GM19043 (cell line): ENCODE measurements around the gene SFXN5.
"Not testable (repeated sequence)": the region's sequence is repeated elsewhere in the genome, so short reads cannot be mapped to it uniquely, and the experiment has no call there.

Source experiments
- ATAC-seq: cut with Tn5 transposase; IDR thresholded peaks from one replicate; pipeline ENCODE4 v1.9.1; 2021; ENCODE audit warnings: low read depth; ENCODE audit not compliant: unreplicated experiment

SFXN5 gene

DNA sequence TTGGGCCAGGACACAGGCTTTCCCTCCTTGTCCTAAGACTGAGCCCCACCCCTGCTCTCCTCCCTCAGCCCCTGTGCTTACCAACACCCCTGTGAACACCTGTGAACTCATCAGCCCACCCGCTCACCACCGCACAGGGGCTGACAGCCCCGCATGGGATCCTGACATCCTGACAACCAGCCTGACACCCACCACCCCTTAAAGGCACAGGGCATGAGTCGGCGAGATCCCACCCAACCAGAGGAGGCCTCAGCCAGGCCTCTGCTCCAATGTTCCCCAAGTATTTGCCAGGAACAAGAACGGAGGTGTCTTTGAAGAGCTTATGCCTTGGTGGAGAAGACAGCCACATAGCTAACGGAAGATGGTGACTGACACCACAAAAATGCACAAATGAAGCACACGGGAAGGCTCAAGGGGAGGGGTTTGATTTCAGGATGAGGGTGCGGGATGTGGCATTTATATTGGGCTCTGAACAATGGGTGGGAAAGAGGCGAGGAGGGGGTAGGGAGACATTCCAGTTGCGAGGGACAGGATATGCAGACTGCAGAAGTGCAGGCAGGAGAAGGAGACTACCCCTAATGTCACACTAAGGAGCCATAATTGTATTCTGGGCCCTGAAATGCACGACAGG lies 30.2 kb upstream of the SFXN5 start:
- ATAC-seq, result no peak

DNA sequence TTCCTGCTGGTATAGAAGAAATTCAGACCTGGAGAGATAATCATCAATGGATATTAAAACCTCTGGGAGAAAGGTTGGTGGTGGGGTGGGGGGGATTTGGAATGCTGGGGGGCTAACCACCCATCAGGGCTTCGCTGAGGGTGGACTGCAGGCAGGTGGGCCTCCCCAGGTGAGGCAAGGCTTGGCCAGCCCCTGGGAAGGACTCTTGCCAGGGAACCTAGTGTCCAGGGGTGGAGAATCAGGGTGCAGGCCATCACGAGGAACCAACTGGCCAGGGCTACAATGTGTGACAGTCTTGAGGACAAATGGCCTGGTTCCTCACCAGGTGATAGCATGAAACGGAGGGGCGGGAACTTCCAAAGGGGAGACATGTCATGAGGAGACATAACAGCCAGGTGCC lies 29.4 kb upstream of the SFXN5 start:
- ATAC-seq, result no peak

DNA sequence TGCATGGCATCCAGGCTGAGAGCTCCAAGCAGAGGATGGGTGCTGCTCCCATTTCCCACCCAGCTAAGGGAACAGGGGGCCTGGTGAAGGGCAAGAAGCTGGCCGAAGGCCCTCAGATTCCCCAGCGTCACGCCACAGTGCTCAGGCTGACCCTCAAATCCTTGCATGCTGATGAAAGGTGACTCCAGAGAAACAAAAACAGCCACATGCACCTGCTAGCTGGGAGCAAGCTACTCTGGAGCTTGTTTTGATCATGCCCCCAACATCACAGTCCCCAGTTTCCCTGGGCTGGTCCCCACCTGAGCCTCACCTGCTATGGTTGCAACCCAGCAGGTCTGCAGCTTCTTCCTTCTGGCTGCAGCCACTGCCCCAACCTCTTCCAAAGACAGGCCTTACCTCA lies 28.0 kb upstream of the SFXN5 start:
- ATAC-seq, result no peak

DNA sequence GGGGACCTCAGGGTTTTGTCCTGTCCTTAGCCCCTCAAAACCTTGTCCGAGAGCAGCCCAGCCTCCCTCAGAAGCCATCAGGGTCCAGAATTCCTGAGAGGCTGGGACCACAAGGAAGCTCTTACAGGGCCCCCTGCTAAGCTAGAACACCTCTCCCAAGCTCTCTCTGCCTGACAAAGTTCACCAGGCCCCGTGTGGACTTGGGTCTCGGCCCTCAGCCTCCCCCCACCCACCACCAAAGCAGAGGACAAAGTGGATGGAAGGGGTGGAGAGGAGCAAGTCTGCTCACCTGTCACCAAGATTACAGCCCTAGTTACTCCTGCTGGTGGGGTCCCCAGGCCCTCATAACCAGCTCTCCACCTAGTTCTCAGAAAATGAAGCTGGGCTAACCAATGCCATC lies 24.4 kb upstream of the SFXN5 start:
- ATAC-seq, result no peak

DNA sequence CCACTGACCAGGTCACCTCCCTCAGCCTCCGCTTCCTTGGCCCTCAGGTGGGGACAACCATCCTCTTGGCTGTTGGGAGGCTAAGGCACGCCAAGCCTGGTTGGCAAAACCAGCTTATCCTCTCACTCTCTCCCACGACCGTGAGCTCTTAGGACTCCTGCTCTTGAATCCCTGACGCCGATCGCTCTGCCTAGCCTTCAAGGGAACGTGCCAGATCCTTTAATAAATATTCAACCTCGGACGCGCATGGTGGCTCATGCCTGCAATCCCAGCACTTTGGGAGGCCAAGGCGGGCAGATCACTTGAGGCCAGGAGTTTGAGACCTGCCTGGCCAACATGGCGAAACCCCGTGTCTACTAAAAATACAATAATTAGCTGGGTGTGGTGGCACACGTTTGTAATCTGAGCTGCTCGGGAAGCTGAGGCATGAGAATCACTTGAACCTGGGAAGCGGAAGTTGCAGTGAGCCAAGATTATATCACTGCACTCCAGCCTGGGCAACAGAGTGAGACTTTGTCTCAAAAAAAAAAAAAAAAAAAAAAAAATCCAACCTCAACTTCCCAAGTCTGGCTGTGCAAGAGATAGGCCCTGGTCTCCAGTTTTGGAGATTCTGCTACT lies 22.2 kb upstream of the SFXN5 start:
- ATAC-seq, result not testable (repeated sequence)

DNA sequence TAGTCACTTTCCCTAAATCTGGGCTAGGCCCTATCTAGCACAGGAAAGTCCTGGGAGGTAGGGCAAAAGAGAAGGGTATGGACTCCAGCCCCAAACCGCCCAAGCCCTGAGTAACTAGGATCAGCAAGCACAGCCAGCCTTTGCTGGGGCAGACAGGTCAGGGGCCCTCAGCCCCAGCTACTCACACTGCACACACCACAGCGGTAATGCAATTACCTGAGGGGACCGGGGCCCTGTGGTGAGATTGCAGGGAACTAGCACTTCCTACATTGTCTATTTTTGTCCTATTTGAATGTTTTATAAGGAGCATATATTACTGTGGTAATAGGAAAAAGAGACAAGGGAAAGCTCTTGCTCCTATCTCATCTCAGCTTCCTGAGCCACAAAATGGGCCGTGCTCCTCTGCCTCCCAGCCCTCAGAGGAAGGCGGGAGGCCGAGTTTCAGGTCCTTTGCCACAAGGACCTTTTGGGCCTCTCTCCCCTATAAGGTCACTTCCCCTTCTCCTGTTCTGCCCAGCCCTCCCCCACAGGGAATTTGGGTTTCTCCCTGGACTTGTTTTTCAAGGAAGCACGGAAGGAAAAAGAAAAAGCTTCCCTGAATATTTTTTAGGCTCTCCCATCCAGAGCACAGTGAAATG lies 20.8 kb upstream of the SFXN5 start:
- ATAC-seq, result no peak

DNA sequence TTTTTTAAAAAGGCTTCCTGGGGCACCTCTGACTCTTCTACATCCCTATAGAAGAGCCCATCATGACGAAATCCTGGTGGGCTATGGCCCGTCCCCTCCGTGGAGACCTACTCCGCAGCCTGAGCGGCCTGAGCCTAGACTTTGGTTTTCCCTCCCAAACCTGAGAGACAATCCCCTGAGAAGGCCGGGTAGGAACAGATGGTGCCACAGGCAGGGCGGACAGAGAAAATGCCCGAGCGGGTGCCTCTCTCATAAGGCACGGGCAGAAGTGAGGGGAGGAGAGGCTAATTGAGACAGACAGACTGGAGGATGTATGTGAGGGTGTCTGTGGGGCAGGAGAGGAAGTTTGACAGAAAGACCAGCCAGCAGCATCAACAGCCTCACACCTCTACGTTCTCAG lies 20.2 kb upstream of the SFXN5 start:
- ATAC-seq, result no peak

DNA sequence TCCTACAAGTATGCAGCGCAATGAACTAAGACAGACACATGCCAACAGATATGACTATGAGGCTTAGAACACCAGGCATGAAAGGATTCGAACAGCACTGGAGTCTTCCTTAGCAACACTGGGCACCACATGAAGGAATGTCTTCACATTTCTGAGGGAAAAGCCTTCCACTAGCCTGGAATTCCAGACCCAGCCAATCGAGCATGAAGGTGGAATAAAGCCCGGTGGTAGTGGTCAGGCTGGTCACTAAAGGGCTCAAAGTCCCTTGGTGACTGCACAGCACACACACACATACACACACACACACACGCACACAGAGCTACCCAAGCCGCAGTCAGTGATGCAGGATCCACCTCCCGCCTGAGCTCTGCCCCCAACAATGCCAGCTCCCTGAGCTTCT lies 19.7 kb upstream of the SFXN5 start:
- no peak for ATAC-seq

DNA sequence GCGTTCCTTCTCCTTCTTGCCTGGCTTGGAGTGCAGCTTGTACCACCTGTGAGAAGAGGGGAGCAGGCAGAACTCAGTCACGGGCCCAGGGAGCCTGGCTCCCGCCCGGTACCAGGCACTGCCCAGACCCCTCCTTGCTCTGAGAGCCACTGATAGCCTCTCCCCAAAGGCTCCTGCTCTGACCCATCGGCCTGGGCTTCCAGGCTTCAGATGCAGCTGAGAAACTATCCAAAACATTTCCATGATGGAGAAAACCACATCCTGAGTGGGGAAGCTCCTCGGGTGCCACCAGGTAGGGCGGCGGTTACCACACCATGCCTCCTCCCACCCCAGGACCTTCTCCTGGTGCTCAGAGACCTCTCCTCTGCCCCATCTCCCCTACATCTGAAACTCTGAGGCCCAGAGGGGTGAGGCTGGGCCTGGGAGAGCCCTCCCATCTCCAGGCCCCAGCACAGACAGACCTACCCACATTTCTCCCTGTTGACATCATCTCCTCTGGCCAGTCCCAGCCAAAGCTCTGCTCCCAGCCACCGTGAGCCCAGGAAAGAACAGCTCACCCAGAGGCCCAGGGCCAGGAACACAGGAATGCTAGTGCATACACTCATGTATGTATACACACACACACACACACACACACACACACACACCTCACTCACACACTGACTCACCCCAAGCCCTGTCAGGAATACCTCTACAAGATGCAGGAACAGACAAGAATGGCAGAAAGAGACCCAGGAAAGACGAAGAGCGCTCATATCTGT lies 17.9 kb upstream of the SFXN5 start:
- no peak for ATAC-seq

DNA sequence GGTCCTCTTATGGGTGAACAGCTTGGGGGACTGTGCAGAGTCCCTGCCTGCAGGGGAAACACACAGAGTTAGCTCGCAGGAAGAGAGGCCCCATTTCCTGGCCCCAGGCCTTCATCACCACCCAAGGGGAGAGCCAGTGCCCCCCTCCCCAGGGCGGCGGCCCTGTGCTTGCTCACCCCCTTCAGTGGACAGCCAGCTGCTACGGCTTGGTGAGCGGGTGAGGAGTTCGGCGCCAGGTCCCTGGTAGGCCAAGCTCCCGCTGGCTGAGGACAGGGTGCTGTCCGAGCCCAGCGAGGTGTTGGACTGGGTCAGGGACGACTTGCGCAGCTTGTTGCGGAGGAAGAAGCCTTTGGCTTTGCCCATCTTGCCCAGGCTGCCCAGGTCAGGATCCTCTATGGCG lies 17.2 kb upstream of the SFXN5 start:
- ATAC-seq, result no peak

DNA sequence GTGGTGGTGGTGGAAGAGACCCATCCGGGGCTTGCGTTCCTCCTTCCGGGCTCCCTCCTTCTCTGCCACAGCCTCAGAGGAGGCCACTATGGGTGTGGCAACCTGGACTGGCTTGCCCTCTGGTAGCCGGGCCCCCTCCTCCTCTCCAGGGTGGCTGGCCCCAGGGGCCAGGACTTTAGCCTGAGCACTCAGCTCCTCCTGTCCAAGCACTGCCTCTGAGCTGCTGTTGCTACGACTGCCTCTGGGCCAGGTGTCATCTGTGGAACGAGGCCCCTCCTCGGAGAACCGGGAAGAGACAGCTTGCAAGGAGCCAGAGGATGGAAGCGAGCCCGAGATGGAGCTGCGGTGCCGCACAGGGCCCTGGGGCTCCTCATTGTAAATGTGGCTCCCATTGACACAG lies 16.7 kb upstream of the SFXN5 start:
- no peak for ATAC-seq

DNA sequence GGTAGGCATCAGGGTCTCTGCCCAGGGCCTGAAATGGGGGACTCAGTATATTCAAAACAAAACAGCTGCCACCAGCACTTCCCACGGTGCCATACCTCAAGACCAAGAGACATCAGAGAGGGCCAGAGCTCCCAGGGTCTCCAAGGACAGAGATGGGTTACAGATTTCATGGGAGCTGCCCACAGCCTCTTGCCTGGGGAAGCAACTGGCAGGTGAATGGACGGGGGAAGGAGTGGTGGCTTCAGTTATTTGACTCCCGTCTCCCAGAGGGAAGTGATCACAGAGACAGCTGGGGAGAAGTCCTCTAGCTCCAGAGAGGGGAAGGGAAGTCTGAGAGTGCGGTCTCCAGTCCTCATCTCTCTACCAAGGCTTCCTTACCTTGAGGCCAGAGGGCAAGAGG lies 15.8 kb upstream of the SFXN5 start:
- no peak for ATAC-seq

DNA sequence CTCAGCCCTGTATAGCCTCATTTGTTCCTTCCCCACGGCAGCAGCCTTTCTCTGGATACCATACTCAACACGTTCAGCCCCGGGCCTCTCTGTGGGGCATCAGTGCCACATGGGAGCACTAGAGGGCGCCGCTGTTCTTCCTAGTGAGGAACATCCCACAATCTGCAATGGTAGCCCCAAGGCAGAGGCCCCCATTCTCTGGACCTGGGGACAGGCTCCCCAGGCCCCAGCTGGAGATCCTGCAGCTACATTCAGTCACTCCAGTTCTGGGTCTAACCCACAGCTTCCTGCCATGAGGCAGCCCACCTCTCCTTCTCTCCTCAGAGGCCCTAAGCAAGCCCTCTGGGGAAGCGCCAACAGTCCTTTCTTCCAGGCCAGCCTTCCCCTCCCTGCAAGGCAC lies 14.2 kb upstream of the SFXN5 start:
- ATAC-seq, result peak; percentile 87

DNA sequence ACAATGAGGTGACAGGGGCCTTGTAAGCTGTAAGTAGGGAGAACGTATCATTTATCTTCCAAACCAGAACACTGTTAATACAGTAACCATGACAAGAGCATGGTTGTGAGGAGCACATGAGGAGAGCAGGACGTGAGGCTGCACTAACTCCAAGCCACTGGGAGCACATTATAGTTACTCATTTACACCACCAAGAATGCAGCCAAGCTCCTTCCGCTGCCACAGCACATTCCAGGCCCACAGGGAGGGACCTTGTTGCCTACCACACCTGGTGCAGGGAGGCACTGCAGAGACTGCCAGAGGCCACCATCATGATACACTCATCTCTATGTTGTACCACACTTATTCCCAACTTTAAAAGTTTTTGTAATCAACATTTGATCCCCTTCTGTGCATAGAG lies 13.5 kb upstream of the SFXN5 start:
- no peak for ATAC-seq

DNA sequence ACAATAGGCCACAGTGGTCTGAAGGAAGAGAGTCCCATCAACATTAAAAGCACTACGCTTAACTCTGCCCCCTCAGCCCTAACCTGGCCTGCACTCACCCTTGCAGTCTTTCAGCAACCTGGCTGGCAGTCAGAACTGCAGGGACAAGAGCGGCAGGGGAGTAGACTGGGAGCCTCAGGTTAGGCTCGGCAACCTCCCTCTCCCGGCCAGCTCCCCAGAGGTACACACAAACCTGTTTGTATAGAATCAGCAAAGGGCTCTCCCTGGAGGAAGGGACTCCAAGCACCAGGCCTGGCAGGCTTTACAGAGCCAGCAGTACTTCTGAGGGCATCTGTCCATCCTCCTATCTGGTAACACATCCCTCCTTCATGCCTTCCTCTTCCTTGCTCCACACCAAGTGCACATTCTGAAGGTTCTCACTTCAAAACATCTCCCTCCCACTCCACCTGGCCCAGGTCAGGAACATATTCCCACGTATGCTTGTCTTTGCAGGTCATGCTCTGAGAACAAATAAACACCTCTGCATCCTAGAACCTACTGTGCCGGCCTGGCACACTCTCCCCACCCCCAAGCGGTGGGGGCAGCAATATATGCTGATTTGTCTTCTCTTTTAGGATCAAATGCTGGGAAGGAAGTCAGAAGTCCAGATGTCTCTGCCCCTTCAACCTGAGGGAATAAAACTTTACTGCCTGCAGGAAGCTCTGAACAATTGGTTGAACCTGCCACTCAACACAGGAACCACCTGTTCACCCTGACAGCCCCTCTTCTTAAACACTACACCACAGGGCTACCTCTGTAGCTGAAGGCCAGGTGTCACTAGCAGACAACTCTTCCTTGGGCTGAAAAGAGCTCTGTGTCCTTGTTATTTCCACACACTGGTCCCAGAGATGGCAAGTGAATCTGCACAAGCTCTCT lies 12.6 kb upstream of the SFXN5 start:
- no peak for ATAC-seq

DNA sequence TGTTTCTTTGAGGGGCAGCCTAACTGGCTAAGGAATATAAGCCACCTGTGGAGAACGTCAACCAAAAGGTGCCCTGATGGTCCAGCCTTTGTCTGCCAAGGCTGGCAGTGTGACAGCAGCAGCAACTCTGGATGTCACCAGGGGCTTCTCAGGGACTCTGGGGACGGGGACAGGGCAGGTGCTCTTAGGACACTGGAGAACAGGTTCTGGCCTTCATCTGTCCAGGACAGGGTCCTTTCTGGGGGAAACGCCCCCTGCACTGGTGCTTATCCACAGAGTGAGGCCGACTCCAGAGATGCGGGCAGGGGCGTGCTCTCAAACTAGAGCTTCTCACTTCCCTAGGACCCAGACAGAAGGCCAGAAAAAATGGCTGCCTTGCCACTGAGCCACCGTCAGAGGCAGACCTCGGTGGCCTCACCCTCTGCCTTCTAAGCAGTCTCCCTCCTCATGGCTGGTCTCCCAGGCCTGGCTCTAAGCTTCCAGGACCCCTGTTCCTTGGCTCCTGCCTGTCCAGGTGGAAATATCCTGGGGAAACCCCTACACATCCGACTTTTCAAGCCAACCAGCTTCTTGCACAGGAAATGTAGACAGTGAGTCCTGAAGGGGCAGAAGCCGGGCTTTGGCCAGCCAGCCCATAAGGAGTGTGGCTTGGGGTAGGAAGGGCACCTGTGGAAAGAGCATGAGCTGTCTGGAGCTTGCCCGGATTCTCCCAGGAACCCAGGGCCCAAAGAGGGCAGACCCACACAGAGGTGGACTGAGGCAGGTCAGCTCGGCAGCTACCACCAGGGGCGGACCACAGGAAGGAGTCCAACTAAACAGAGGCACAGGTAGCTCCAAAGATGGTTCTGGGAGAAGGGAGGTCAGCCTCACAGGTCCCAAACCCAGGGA lies 11.3 kb upstream of the SFXN5 start:
- ATAC-seq, result no peak

DNA sequence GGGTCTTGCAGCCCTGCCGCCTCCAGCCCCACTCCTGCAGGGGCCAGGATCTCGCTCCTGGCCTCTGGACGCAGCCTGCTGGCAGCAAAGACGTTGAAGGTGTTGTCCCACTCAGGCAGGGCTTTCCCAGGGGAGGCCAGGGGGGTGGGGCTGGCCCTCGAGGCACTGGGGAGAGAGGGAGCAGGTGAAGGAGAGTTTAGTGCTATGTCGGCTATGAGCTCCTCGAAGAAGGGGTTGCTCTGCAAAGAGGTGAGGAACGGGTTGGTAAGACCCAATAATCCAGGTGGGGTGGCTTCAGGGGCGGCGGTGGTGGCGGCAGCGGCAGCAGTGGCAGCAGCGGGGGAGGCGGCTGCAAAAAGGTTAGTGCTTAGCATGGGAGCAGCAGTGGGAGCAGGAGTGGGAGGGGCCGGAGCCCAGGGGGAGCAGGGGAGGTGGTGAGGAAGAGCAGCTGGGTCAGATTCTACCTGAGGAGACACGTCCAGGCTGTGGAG lies 9.7 kb upstream of the SFXN5 start:
- no peak for ATAC-seq

DNA sequence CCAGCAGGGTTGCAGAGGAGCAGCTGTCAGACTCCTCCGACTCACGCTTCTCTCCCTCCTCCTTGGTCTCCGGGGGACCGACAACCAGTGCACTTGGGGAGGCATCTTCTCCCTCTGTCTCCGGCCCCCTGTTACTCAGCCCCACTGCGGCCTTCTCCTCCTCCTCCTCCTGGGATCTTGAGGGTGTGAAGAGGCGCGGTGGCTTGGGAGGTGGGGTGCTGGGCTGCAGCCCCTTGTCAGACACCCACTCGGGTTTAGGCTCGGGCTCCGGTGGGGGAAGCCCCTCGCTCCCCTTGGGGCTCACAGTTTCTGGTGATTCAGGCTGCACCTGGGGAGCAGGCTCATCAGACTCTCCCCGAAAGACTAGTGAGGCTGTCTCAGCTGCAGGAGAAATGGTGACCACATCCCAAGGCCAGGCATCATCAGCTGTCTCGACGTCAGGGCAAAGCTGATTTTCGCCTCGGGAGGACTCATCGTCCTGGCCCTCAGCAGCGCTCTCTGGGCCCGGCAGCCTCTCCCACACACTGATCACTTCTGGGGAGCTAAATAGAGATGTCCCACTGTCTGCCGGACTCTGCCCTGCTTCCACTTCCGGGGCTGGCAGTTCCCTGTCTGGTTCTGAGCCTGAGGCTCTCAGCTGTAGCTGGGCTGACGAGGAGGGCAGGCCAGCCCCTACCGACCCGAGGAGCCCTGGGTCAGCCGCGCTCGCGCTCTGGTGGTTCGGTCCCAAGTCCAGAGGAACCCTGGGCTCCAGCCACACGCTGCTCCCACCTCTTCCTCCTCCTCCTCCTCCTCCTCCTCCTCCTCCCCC lies 9.0 kb upstream of the SFXN5 start:
- no peak for ATAC-seq

DNA sequence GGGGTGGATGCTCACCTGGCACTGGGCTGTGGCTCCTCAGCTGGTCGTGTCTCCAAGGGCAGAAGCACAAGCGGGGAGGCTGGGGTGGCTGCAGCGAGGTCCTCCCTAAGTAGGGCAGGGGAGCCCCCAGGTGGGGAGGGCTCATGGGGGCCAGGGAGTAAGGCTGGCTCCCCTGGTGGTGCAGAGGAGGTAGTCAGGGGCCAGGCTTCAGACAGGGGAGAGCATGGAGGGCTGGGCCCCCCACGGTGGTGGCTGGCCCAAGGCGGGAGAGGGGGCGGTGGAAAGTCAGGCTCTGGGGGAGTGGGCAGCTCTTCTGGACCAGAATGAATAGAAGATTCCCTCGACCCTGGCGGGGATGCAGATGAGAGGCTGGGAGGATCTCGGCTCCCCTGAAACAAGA lies 8.1 kb upstream of the SFXN5 start:
- no peak for ATAC-seq
